ENCODE results near the gene RORB.

RORB gene

DNA sequence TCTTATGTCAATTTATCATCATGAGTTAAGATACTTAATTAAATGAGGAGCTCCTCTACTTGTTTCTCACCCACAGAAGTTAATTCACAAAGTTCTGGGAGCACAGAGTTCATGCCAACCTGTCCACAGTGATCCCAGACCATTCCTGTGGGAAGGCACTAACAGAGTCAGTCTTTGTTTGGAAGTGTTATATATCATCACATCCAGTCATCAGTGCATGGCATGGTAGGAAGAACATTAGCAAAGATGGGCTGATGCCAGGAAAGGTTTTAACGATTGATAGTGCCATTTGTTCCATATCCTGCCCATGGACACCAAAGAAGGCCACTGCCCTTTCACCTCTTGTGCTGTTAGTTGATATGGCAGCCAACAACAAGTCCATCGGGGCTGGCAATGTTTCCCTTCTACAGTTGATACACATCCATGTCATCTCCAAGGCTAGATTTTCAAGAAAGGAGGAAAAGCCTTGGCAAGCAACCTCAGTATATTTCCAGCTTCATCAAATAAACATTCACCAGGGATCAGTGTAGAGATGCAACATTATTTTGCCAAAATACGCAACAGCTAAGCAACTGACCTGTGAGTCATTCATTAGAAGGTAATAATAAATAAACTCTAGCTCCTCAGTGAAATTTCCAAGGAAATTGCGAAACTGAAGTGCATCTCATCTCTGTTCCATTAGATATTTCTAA is 169.6 kb downstream of the RORB start:
- DNase-seq (ENCODE audit: low read depth) = no peak
- TF ChIP-seq, protein P1, sequence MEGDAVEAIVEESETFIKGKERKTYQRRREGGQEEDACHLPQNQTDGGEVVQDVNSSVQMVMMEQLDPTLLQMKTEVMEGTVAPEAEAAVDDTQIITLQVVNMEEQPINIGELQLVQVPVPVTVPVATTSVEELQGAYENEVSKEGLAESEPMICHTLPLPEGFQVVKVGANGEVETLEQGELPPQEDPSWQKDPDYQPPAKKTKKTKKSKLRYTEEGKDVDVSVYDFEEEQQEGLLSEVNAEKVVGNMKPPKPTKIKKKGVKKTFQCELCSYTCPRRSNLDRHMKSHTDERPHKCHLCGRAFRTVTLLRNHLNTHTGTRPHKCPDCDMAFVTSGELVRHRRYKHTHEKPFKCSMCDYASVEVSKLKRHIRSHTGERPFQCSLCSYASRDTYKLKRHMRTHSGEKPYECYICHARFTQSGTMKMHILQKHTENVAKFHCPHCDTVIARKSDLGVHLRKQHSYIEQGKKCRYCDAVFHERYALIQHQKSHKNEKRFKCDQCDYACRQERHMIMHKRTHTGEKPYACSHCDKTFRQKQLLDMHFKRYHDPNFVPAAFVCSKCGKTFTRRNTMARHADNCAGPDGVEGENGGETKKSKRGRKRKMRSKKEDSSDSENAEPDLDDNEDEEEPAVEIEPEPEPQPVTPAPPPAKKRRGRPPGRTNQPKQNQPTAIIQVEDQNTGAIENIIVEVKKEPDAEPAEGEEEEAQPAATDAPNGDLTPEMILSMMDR (IDR thresholded peaks at IDR 0.05; ENCODE audit: control insufficient read depth, extremely low read depth, insufficient read depth) = no peak
- no peak overlapping the region for H3K4me3 ChIP-seq (ENCODE audit: low read depth, low read length)

DNA sequence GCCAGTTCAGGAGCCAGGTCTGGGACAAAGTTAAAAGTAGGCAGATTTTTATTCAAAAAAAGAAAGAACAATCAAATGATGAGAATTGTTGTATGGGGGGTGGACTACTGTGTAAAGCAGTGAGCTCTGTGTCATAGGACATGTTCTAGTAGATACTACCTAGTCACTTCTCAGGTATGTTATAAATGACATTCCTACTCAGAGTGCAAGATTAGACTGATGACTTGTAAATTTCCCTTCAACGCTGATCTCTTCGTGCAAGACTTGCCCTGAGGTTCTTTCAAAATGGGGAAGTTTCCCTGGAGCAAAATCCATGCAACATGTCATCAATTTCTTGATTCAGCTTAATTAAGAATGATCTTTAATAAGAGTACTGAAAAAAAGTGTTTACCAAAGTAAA is 175.1 kb downstream of the RORB start:
- H3K4me3 ChIP-seq (ENCODE audit: low read depth, low read length) = no peak overlapping the region
- TF ChIP-seq, protein P1 (IDR thresholded peaks at IDR 0.05; ENCODE audit: control insufficient read depth, extremely low read depth, insufficient read depth) = no peak
- no peak for DNase-seq (ENCODE audit: low read depth)

DNA sequence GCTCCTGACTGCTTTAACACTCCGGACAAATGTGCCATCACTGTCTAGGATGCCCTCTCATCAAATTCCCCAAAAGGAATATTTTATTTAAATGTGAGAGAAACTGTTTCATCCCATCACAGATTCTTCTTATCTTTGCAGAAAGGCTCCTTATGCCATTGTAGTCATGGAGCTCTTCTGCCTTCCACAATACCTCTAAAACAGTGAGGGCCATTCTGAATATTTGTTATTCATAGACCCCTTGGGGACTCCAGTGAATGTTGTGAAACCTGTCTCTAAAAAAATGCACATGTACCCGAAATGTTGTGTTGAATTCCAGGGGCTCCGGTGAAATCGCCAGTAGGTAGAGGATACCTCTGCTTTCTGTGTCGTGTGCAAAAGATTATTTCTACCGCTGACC is 176.9 kb downstream of the RORB start:
- TF ChIP-seq, protein P1 (IDR thresholded peaks at IDR 0.05; ENCODE audit: control insufficient read depth, extremely low read depth, insufficient read depth) = no peak
- no peak overlapping the region for H3K4me3 ChIP-seq (ENCODE audit: low read depth, low read length)
- no peak for DNase-seq (ENCODE audit: low read depth)

DNA sequence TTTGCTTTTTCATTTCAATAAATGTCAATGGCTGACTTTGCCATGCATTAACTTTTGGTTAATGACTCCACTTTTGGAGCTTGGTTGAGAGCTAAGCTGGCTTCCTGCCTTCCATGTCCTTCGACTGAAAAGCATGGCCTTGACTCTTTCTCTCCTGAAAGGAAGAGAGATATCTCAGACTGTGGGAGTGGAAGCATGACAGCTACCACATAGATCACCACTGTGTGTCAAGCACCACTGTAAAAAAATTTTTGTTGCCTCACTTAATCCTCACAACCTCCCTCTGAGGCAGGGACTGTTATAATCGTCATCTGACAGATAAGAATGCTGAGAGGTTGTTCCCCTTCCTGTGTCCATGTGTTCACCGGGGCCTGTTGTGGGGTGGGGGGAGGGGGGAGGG is 184.8 kb downstream of the RORB start:
- DNase-seq (ENCODE audit: low read depth) = no peak
- H3K4me3 ChIP-seq (ENCODE audit: low read depth, low read length) = no peak overlapping the region
- TF ChIP-seq, protein P1 (IDR thresholded peaks at IDR 0.05; ENCODE audit: control insufficient read depth, extremely low read depth, insufficient read depth) = no peak

DNA sequence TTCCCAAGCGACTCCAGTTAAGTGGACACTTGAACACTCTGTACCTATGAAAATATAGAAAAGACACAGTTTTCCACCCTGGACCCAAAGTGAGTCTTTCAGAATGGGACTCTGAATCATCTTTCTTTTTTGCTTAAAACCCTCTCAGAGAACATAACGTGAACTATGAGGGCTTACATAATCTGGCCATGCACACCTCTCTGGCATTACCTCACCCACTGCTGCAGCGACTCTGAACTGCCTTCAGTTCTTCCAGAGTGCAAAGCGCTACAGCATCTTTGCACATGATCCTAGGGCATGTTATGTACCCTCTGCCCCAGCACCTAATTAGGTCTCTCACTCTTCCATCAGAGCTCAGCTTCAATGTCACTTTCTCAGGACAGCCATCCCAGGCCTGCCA is 186.2 kb downstream of the RORB start:
- H3K4me3 ChIP-seq (ENCODE audit: low read depth, low read length) = no peak overlapping the region
- DNase-seq (ENCODE audit: low read depth) = no peak
- TF ChIP-seq, protein P1 (IDR thresholded peaks at IDR 0.05; ENCODE audit: control insufficient read depth, extremely low read depth, insufficient read depth) = no peak

DNA sequence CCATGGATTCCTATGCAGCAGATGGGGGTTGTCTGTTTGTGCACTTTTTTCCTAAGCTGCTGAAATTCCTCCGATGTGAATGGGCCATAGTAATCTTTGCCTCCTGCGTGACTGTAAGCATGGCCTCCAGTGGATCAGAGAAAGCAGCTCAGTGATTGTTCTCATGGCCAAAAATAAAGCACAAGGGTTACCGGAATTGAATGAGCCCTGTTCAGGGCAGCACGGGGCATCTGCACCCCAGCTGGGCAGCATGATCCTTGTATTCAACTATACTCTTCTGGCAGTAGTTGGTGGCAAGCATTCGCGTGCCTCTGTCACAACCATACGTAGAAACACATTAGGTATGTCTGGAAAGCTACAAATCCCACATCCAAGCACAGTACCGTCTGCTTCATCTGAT is 193.9 kb downstream of the RORB start:
- DNase-seq (ENCODE audit: low read depth) = no peak
- H3K4me3 ChIP-seq (ENCODE audit: low read depth, low read length) = no peak overlapping the region
- TF ChIP-seq, protein P1 (IDR thresholded peaks at IDR 0.05; ENCODE audit: control insufficient read depth, extremely low read depth, insufficient read depth) = no peak

DNA sequence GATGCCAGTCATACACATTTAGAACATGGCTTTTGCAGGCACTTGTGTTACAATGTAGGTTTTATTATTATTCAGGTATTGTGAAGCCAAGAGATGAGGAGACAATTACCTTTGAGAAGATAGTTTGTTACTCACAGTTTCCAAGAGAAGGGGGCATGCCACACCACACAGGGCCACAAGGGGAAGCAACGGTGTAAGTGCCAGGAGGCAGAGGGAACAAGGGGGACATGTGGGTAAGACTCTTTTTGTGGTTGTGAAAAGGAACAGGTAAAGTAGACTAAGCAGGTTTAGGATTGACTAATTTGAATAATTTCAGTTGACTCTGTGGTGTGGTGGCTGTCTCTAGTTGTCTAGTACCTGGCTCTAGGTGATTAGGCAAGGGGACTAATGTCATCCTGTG is 199.4 kb downstream of the RORB start:
- no peak overlapping the region for H3K4me3 ChIP-seq (ENCODE audit: low read depth, low read length)
- DNase-seq (ENCODE audit: low read depth) = no peak
- TF ChIP-seq, protein P1 (IDR thresholded peaks at IDR 0.05; ENCODE audit: control insufficient read depth, extremely low read depth, insufficient read depth) = no peak
